Thymus (tissue), 11 donors: ENCODE data around the gene FAM3D. TPM values are rescaled to one million over a fixed set of nuclear protein-coding genes. Genes with fewer than 3 reads are reported as not detected.

Experiments
- DNase-seq, 9 donors: peaks; one replicate each; pipeline ENCODE4 v3.0.0-alpha.2; 2013; ENCODE audit warnings: low spot score in 9 of 9, low read depth in 6 of 9, missing footprints in 1 of 9
- H3K27ac ChIP-seq, 2 donors: one replicate each; pipeline ENCODE4 v1.5.1; 2013; ENCODE audit warnings: control low read depth in 1 of 2, low read depth in 1 of 2, low read length in 1 of 2, mild to moderate bottlenecking in 1 of 2, moderate library complexity in 1 of 2
- H3K27me3 ChIP-seq, 2 donors: one replicate each; pipeline ENCODE4 v1.5.1; 2013; ENCODE audit warnings: low read length in 1 of 2; ENCODE audit not compliant: control insufficient read depth in 2 of 2, insufficient read depth in 1 of 2
- H3K36me3 ChIP-seq, 2 donors: one replicate each; pipeline ENCODE4 v1.5.1; 2013; ENCODE audit warnings: low read length in 1 of 2, mild to moderate bottlenecking in 1 of 2, moderate library complexity in 1 of 2; ENCODE audit not compliant: control insufficient read depth in 2 of 2, insufficient read depth in 2 of 2
- H3K4me1 ChIP-seq, 2 donors: one replicate each; pipeline ENCODE4 v1.5.1; 2013; ENCODE audit warnings: low read length in 2 of 2; ENCODE audit not compliant: control insufficient read depth in 2 of 2, insufficient read depth in 2 of 2
- H3K4me3 ChIP-seq, 2 donors: one replicate each; pipeline ENCODE4 v1.5.1; 2013; ENCODE audit warnings: low read length in 2 of 2, control low read depth in 1 of 2, mild to moderate bottlenecking in 1 of 2
- H3K9me3 ChIP-seq, 2 donors: one replicate each; pipeline ENCODE4 v1.5.1; 2013; ENCODE audit warnings: low read length in 1 of 2, mild to moderate bottlenecking in 1 of 2; ENCODE audit not compliant: control insufficient read depth in 2 of 2, insufficient read depth in 1 of 2
- WGBS: extraction: QIAGEN DNeasy Blood & Tissue Kit; methylation state at CpG from one replicate; pipeline ENCODE4 v1.1.7; 2013; 5-methylcytosine and 5-hydroxymethylcytosine counted together
- polyA plus RNA-seq: library from polyadenylated mRNA; stranded (reverse); fragments of 200-250 nt; gene quantifications from one replicate; pipeline ENCODE4 v1.2.3, GENCODE V29; 2013
- total RNA-seq: library from RNA; stranded (reverse); fragments of 120-200 nt; gene quantifications from one replicate; pipeline ENCODE4 v1.2.4, GENCODE V29; 2013
- donor health status: healthy.

The FAM3D gene
- total and polyA plus RNA-seq, 2 donors: 0.14 to 8.1 TPM

DNA sequence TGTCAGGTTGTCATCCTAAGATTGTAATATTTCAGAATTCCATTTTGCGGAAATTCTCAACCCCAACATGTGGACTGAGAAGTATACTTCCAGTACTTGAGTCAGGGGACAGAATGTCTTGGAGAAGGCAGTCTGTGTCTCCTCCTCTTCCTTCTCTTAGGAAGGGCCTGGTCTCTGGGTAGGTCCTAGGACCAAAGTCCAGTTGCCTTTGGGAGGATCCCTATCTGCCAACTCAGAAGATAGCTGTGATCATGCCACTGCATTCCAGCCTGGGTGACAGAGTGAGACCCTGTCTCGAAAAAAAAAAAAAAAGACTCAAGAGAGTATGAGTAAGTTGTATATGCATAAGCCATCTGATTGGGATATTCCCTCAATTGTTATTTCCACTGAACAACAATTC lies 23.9 kb upstream of the FAM3D start:
- Histone ChIP-seq H3K4me3 (no peak overlapping the region), H3K4me1 (no peaks in the 10 kb centered on the region), H3K27me3 (no peaks in the 10 kb centered on the region), H3K36me3 (no peaks in the 10 kb centered on the region), H3K27ac (no peak overlapping the region), H3K9me3 (peaks cover 0 to 3% of the 10 kb centered on the region in 2 donors)
- WGBS: 97% methylated on average over 2 of the region's 2 CpGs
- no peak for DNase-seq

DNA sequence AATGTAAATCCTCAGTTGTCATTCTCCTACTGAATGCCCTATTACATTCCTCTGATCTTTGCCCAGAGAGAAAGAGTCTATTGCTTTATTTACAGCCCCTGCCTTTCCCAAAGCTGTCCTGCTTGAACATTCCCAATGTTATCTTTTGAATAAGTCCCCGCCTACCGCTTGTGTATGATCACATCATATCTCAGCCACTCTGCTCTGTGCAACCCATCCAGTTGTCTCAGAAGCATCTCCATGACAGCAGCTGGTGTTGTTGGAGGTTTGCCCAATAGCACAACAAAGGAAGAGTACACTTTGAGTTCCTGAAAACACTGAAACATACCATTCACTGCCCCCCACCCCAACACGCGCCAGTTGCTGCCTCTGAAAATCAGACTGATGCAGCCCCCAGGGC lies 22.0 kb upstream of the FAM3D start:
- Histone ChIP-seq H3K4me3 (no peak overlapping the region), H3K9me3 (peaks cover 0 to 3% of the 10 kb centered on the region in 2 donors), H3K27me3 (no peaks in the 10 kb centered on the region), H3K4me1 (no peaks in the 10 kb centered on the region), H3K27ac (no peak overlapping the region), H3K36me3 (no peaks in the 10 kb centered on the region)
- no peak for DNase-seq
- 97% methylated on average over 4 of the region's 4 CpGs for WGBS

DNA sequence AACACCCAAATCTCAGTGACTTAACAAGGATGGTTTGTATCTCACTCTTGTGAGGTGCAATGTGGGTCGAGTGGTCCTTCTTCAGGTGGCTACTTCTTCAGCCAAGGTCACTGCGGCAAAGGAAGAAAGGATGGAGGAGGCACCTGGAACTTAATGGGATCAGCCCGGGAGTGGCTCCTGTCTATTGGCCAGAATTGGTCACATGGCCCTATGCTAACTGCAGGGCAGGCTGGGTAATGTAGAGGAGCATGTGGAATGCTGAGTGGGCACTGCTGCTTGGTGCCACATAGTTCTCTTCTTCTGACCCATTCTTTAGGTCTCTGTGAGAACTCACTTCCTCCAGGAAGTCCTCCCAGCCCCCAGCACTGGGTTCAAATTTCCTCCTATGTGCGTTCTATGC lies 20.3 kb upstream of the FAM3D start:
- 94% methylated on average over 4 of the region's 4 CpGs for WGBS
- no peaks in the 10 kb centered on the region for H3K27me3 ChIP-seq
- H3K27ac ChIP-seq: no peak overlapping the region
- H3K4me3 ChIP-seq: no peak overlapping the region
- H3K36me3 ChIP-seq: no peaks in the 10 kb centered on the region
- H3K4me1 ChIP-seq: no peaks in the 10 kb centered on the region
- no peak for DNase-seq
- H3K9me3 ChIP-seq: peaks cover 0 to 3% of the 10 kb centered on the region in 2 donors

DNA sequence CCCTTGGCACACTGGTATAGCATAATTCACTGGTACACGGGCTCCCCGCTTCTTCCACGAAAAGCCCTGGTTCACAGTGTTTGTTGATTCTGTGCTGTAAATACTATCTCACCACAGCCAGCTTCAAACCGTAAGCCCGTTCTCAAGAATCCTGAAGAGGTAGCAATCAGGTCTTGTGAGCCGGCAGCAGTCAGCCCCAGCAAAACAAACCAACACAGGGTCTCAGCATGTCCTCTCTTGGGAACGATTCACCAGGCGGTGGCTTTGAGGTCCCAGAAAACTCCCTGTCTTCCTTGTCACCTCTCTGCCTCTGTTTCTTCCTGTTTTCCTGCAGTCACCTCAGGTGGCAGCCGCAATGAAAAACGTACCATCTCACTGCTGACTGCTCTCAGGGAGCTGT lies 19.1 kb upstream of the FAM3D start:
- no peaks in the 10 kb centered on the region for H3K27me3 ChIP-seq
- H3K4me3 ChIP-seq: no peak overlapping the region
- no peak for DNase-seq
- H3K4me1 ChIP-seq: no peaks in the 10 kb centered on the region
- H3K27ac ChIP-seq: no peak overlapping the region
- WGBS: 95% methylated on average over 10 of the region's 10 CpGs
- H3K9me3 ChIP-seq: no peaks in the 10 kb centered on the region
- H3K36me3 ChIP-seq: no peaks in the 10 kb centered on the region

GRCh38 chr3:58683466-58683865 lies 16.9 kb upstream of the FAM3D start:
- Histone ChIP-seq H3K27me3 (no peaks in the 10 kb centered on the region), H3K36me3 (no peaks in the 10 kb centered on the region), H3K4me3 (no peak overlapping the region), H3K4me1 (no peaks in the 10 kb centered on the region), H3K9me3 (peaks cover 0 to 4% of the 10 kb centered on the region in 2 donors), H3K27ac (no peak overlapping the region)
- DNase-seq: no peak
- 89% methylated on average over 4 of the region's 4 CpGs for WGBS

DNA sequence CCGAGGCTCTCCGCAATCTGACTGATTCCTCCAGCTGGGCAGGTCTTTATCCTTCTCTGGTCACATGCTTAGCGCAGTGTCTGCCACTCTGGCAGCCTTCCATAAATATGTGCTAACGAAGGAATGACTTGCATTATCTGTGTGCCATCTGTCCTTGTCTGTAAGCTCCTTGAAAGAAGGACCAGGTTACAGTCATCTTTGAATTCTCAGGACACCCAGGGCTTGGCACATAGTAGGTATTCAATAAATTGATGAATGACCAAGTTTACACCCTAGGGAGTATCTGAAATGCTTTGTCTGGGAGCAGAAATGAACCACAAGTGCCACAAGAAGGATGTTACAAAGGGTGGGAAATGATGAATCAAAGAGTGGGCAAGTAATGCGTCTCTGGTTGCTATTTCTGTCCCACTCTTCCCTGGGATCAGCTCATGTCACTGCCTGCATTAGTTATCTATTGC lies 16.5 kb upstream of the FAM3D start:
- Histone ChIP-seq H3K9me3 (peaks cover 0 to 9% of the 10 kb centered on the region in 2 donors), H3K36me3 (no peaks in the 10 kb centered on the region), H3K4me3 (no peak overlapping the region), H3K27ac (no peak overlapping the region), H3K27me3 (no peaks in the 10 kb centered on the region), H3K4me1 (no peaks in the 10 kb centered on the region)
- DNase-seq: no peak
- WGBS: 64% methylated on average over 5 of the region's 5 CpGs

DNA sequence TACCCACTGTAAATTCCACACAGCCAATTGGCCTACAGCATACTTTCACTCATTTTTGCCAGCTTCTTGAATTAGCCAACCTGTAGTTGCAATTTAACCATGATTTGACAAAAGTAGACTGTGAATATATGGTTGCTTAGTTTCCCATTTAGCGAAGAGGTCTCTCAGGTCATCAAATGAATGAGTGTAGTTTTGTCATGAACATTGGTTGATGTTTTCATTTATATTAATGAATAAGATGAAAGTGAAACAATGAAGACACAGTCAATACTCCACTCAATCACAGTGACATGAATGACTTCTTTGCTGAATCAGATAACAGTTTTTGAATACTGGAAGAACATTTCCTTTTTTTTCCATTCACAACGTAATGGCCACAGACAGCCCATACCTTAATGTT lies 15.3 kb upstream of the FAM3D start:
- peaks cover 0 to 12% of the 10 kb centered on the region in 2 donors for H3K9me3 ChIP-seq
- H3K4me1 ChIP-seq: no peaks in the 10 kb centered on the region

GRCh38 chr3:58680879-58681525 lies 14.4 kb upstream of the FAM3D start:
- Histone ChIP-seq H3K27me3 (no peaks in the 10 kb centered on the region), H3K4me3 (no peak overlapping the region), H3K4me1 (no peaks in the 10 kb centered on the region), H3K27ac (no peak overlapping the region), H3K9me3 (peaks cover 0 to 12% of the 10 kb centered on the region in 2 donors), H3K36me3 (no peaks in the 10 kb centered on the region)
- no peak for DNase-seq
- WGBS: 90% methylated on average over 9 of the region's 9 CpGs

More for the DNA sequence above, 15.3 kb upstream of the FAM3D start:
- no peaks in the 10 kb centered on the region for H3K27me3 ChIP-seq
- H3K36me3 ChIP-seq: no peaks in the 10 kb centered on the region
- DNase-seq: no peak
- H3K27ac ChIP-seq: no peak overlapping the region
- WGBS: 63% methylated on average over 2 of the region's 2 CpGs
- H3K4me3 ChIP-seq: no peak overlapping the region

GRCh38 chr3:58679974-58680666 lies 13.5 kb upstream of the FAM3D start:
- H3K27ac ChIP-seq: no peak overlapping the region
- no peaks in the 10 kb centered on the region for H3K27me3 ChIP-seq
- H3K36me3 ChIP-seq: no peaks in the 10 kb centered on the region
- DNase-seq: no peak
- no peaks in the 10 kb centered on the region for H3K4me1 ChIP-seq
- H3K9me3 ChIP-seq: peaks cover 0 to 12% of the 10 kb centered on the region in 2 donors
- 96% methylated on average over 6 of the region's 6 CpGs for WGBS
- H3K4me3 ChIP-seq: no peak overlapping the region
